HepG2 (cell line): ENCODE results near the gene MYO18A. TPM values are rescaled to one million over a fixed set of nuclear protein-coding genes. Genes with fewer than 3 reads are reported as not detected.

ENCODE experiments used
- ARHGAP35 ChIP-seq: sonication (generic); formaldehyde crosslinking; IDR thresholded peaks from 2 replicates; pipeline ENCODE4 v1.9.0; 2022; ENCODE audit warnings: mild to moderate bottlenecking, inconsistent platforms, moderate library complexity, missing genetic modification reagents, borderline replicate concordance
- ATF7-NPFF ChIP-seq: sonication (generic); formaldehyde crosslinking; IDR thresholded peaks from 2 replicates; pipeline ENCODE4 v1.8.1; 2023; ENCODE audit warnings: mild to moderate bottlenecking, low read depth, missing genetic modification reagents, moderate library complexity
- EP300 ChIP-seq, 3 experiments: sonication (generic) in 1 of 3; formaldehyde crosslinking in 1 of 3; IDR thresholded peaks; 2 replicates each; pipeline versions ENCODE4 v1.5.1 to v1.6.1; 2011 to 2020; ENCODE audit warnings: low read depth in 2 of 3, low read length in 2 of 3, borderline replicate concordance in 1 of 3, improper control_type of control experiment in 1 of 3, mild to moderate bottlenecking in 1 of 3, missing genetic modification reagents in 1 of 3, moderate library complexity in 1 of 3
- ETV6 ChIP-seq: sonication (generic); formaldehyde crosslinking; conservative IDR thresholded peaks from 2 replicates; pipeline ENCODE4 v1.4.0; 2020; ENCODE audit warnings: missing genetic modification reagents
- FOXO4 ChIP-seq: sonication (generic); formaldehyde crosslinking; conservative IDR thresholded peaks from 2 replicates; pipeline ENCODE4 v1.8.1; 2023; ENCODE audit warnings: missing genetic modification reagents
- KMT2B ChIP-seq: IDR thresholded peaks from 2 replicates; pipeline ENCODE4 v1.6.1; 2016; ENCODE audit warnings: missing genetic modification reagents, missing compliant biosample characterization
- MED1 ChIP-seq: sonication (generic); formaldehyde crosslinking; IDR thresholded peaks from 2 replicates; pipeline ENCODE4 v1.4.0; 2020; ENCODE audit warnings: missing genetic modification reagents
- MXI1 ChIP-seq: IDR thresholded peaks from 3 replicates; pipeline ENCODE4 v1.6.1; 2012; ENCODE audit warnings: low read depth, low read length, inconsistent platforms, borderline replicate concordance
- NR2F1 ChIP-seq, 2 experiments: fragments of 450-650 bp in 1 of 2; formaldehyde crosslinking in 1 of 2; IDR thresholded peaks; 2 replicates each; pipeline versions ENCODE4 v1.5.0 to v1.6.1; 2016 to 2020; ENCODE audit warnings: mild to moderate bottlenecking in 1 of 2, missing compliant biosample characterization in 1 of 2, missing genetic modification reagents in 1 of 2, moderate library complexity in 1 of 2
- RXRA ChIP-seq: sonication (generic); formaldehyde crosslinking; IDR thresholded peaks from 2 replicates; pipeline ENCODE4 v1.5.1; 2020; ENCODE audit warnings: missing genetic modification reagents
- SKI ChIP-seq: fragments of 450-650 bp; IDR thresholded peaks from one replicate; pipeline ENCODE4 v1.6.1; 2018; ENCODE audit warnings: mild to moderate bottlenecking; ENCODE audit not compliant: partially characterized antibody
- SMAD1 ChIP-seq: sonication (generic); formaldehyde crosslinking; IDR thresholded peaks from 2 replicates; pipeline ENCODE4 v1.4.0; 2020; ENCODE audit warnings: missing genetic modification reagents, low read depth, mild to moderate bottlenecking, borderline replicate concordance
- TBX2 ChIP-seq: sonication (generic); formaldehyde crosslinking; IDR thresholded peaks from 2 replicates; pipeline ENCODE4 v1.5.0; 2020; ENCODE audit warnings: missing genetic modification reagents, mild to moderate bottlenecking, borderline replicate concordance
- TFDP1 ChIP-seq: IDR thresholded peaks from 2 replicates; pipeline ENCODE4 v1.6.1; 2016; ENCODE audit warnings: missing compliant biosample characterization, missing genetic modification reagents, borderline replicate concordance
- ZFP91 ChIP-seq: sonication (generic); formaldehyde crosslinking; IDR thresholded peaks from 2 replicates; pipeline ENCODE4 v1.9.0; 2022; ENCODE audit warnings: missing genetic modification reagents, mild to moderate bottlenecking, borderline replicate concordance
- ZMAT3 ChIP-seq: sonication (generic); formaldehyde crosslinking; conservative IDR thresholded peaks from 2 replicates; pipeline ENCODE4 v1.7.0; 2021; ENCODE audit warnings: missing genetic modification reagents
- ZNF260 ChIP-seq: sonication (generic); formaldehyde crosslinking; IDR thresholded peaks from 2 replicates; pipeline ENCODE4 v1.4.0; 2020; ENCODE audit warnings: missing genetic modification reagents, low read depth, mild to moderate bottlenecking, borderline replicate concordance
- ZNF382 ChIP-seq: sonication (generic); formaldehyde crosslinking; IDR thresholded peaks from 2 replicates; pipeline ENCODE4 v1.5.0; 2020; ENCODE audit warnings: missing genetic modification reagents, mild to moderate bottlenecking, borderline replicate concordance
- ZNF564 ChIP-seq: sonication (generic); formaldehyde crosslinking; IDR thresholded peaks from 2 replicates; pipeline ENCODE4 v1.8.1; 2023; ENCODE audit warnings: mild to moderate bottlenecking, missing genetic modification reagents
- ZNF567 ChIP-seq: sonication (generic); formaldehyde crosslinking; IDR thresholded peaks from 2 replicates; pipeline ENCODE4 v1.8.1; 2023; ENCODE audit warnings: mild to moderate bottlenecking, missing genetic modification reagents, borderline replicate concordance
- ZNF614 ChIP-seq: IDR thresholded peaks from 2 replicates; pipeline ENCODE4 v1.6.1; 2018; ENCODE audit warnings: missing biosample characterization, missing genetic modification reagents, inconsistent platforms, borderline replicate concordance
- polyA plus RNA-seq, 8 experiments: library from polyadenylated mRNA; depleted of rRNA in 3 of 8; stranded (reverse) in 7 of 8; unstranded in 1 of 8; fragments of >200 nt; fragmentation: Illumina TruSeq in 4 of 8; extraction: Trizol in 4 of 8; gene quantifications; 2 replicates each; pipeline versions ENCODE4 v1.2.1 to v1.2.3, GENCODE V29; 2011 to 2016; ENCODE audit warnings: low read depth in 4 of 8, missing spikeins in 1 of 8, mixed read lengths in 1 of 8; ENCODE audit not compliant: insufficient read depth in 1 of 8
- total RNA-seq, 5 experiments: library from RNA; depleted of rRNA; stranded (reverse); fragments of >200 nt; fragmentation: Illumina TruSeq; extraction: Trizol; gene quantifications; 2 replicates each; pipeline ENCODE4 v1.2.3, GENCODE V29; 2016; ENCODE audit warnings: low read depth in 1 of 5

The MYO18A gene
- total and polyA plus RNA-seq, 2 of the 13 experiments (the other 11 are each of a cell fraction or from before 2014, with no cell fraction given): 16.8 to 24.8 TPM

- no peak for TF ChIP-seq FOXO4 (CRISPR knock-in tag)
- peak; percentile 55; the same call in 1 of the 2 replicates for TF ChIP-seq ZNF614 (CRISPR knock-in tag)
- no peak; the same call in 1 of the 2 replicates for TF ChIP-seq ARHGAP35 (CRISPR knock-in tag)
- 0 out of 4 replicates have a peak, but pooled peaks of 1 of the 2 experiments have one; percentile 19 for TF ChIP-seq EP300 (IDR thresholded peaks at IDR 0.05; ENCODE audit: low read depth in 2 of 2, low read length in 2 of 2)
- 0 out of 2 replicates have a peak, but pooled peaks have one; percentile 23 for TF ChIP-seq EP300 (CRISPR knock-in tag; IDR thresholded peaks at IDR 0.05; ENCODE audit: borderline replicate concordance)
- TF ChIP-seq ZNF260: no peak
- peak; percentile 49; the same call in 1 of the 2 replicates for TF ChIP-seq ZFP91 (CRISPR knock-in tag)
- peak; percentile 75 for TF ChIP-seq RXRA (CRISPR knock-in tag)
- peak; percentile 50; the same call in 1 of the 2 replicates for TF ChIP-seq ZNF564 (CRISPR knock-in tag)
- TF ChIP-seq NR2F1 (CRISPR knock-in tag; IDR thresholded peaks at IDR 0.05): peak in 1 of 2 experiments; percentile 43; a peak in 3 of 4 replicates
- 0 out of 2 replicates have a peak, but pooled peaks have one; percentile 38 for TF ChIP-seq SMAD1
- peak; percentile 57 for TF ChIP-seq SKI
- no peak for TF ChIP-seq ETV6
- TF ChIP-seq TFDP1 (CRISPR knock-in tag): peak; percentile 79; the same call in 1 of the 2 replicates
- peak; percentile 71 for TF ChIP-seq KMT2B (CRISPR knock-in tag)
- TF ChIP-seq TBX2 (CRISPR knock-in tag): peak; percentile 62
- no peak for TF ChIP-seq ZNF382 (CRISPR knock-in tag)
- peak; percentile 43; the same call in 1 of the 2 replicates for TF ChIP-seq ATF7-NPFF (CRISPR knock-in tag)
- TF ChIP-seq MED1 (CRISPR knock-in tag): peak; percentile 66
- 0 out of 2 replicates have a peak, but pooled peaks have one; percentile 27 for TF ChIP-seq ZNF567 (CRISPR knock-in tag)
- TF ChIP-seq ZMAT3: 0 out of 2 replicates have a peak, but pooled peaks have one; percentile 40
- peak; percentile 43; the same call in 1 of the 3 replicates for TF ChIP-seq MXI1
Measured at GRCh38 chr17:29176558-29177351, 3.4 kb downstream of the MYO18A start (continued).
